KOPT-K1 (cell line): ENCODE measurements around the gene CHKA.
A peak's percentile ranks its signal among the peaks of the same experiment; 100 is the strongest.

ENCODE experiments used
- H3K27ac ChIP-seq: fragments of 200-600 bp; sonication (generic); 2 replicates; pipeline ENCODE4 v1.5.1; 2016; ENCODE audit warnings: antibody characterized with exemption, mild to moderate bottlenecking, low read depth, low read length; ENCODE audit not compliant: poor library complexity, severe bottlenecking
- H3K36me3 ChIP-seq: fragments of 200-600 bp; sonication (generic); 2 replicates; pipeline ENCODE4 v1.5.1; 2017; ENCODE audit warnings: antibody characterized with exemption, mild to moderate bottlenecking, low read length, moderate library complexity; ENCODE audit not compliant: insufficient read depth
- H3K9me3 ChIP-seq: fragments of 200-600 bp; sonication (generic); 2 replicates; pipeline ENCODE4 v1.5.1; 2017; ENCODE audit warnings: antibody characterized with exemption, low read length, mild to moderate bottlenecking; ENCODE audit not compliant: insufficient read depth, poor library complexity, severe bottlenecking

The CHKA gene

GRCh38 chr11:68032003-68032402 lies 89.2 kb downstream of the CHKA start:
- Histone ChIP-seq H3K9me3 (no peaks in the 10 kb centered on the region), H3K36me3 (peaks cover 28% of the 10 kb centered on the region), H3K27ac (no peak overlapping the region)

GRCh38 chr11:68031144-68031464 lies 90.1 kb downstream of the CHKA start:
- H3K9me3 ChIP-seq = no peaks in the 10 kb centered on the region
- H3K27ac ChIP-seq = peak overlapping the region; percentile 81
- H3K36me3 ChIP-seq = peaks cover 28% of the 10 kb centered on the region

- no peaks in the 10 kb centered on the region for H3K9me3 ChIP-seq
- H3K27ac ChIP-seq = peak within 1 kb of the TSS; percentile 81
- peaks cover 28% of the 10 kb centered on the region for H3K36me3 ChIP-seq
These were observed 90.7 kb downstream of the CHKA start, which contains the start of gene NDUFS8 for GRCh38 chr11:68030318-68031143. Gene NDUFS8 (plus strand): TSS chr11:68030681. CDS start chr11:68032152, 1,471 bp downstream.

- H3K9me3 ChIP-seq = no peaks in the 10 kb centered on the region
- peaks cover 22% of the 10 kb centered on the region for H3K36me3 ChIP-seq
- H3K27ac ChIP-seq = peak overlapping the region; percentile 81
These were observed 92.2 kb downstream of the CHKA start for GRCh38 chr11:68028802-68029545.

- H3K27ac ChIP-seq = no peak overlapping the region
- no peaks in the 10 kb centered on the region for H3K9me3 ChIP-seq
- peaks cover 9% of the 10 kb centered on the region for H3K36me3 ChIP-seq
These were observed 93.5 kb downstream of the CHKA start for GRCh38 chr11:68027667-68028066.

GRCh38 chr11:68026391-68027105 lies 94.6 kb downstream of the CHKA start:
- Histone ChIP-seq H3K36me3 (no peaks in the 10 kb centered on the region), H3K27ac (no peak overlapping the region), H3K9me3 (no peaks in the 10 kb centered on the region)

- no peak overlapping the region for H3K27ac ChIP-seq
These were observed 96.1 kb downstream of the CHKA start for GRCh38 chr11:68025047-68025446.

GRCh38 chr11:68024508-68024907 lies 96.7 kb downstream of the CHKA start:
- Histone ChIP-seq H3K36me3 (no peaks in the 10 kb centered on the region), H3K9me3 (no peaks in the 10 kb centered on the region), H3K27ac (no peak overlapping the region)

More at GRCh38 chr11:68025047-68025446, 96.1 kb downstream of the CHKA start:
- H3K36me3 ChIP-seq = no peaks in the 10 kb centered on the region
- no peaks in the 10 kb centered on the region for H3K9me3 ChIP-seq

- no peaks in the 10 kb centered on the region for H3K9me3 ChIP-seq
- no peaks in the 10 kb centered on the region for H3K36me3 ChIP-seq
- H3K27ac ChIP-seq = no peak overlapping the region
These were observed 98.7 kb downstream of the CHKA start for GRCh38 chr11:68022531-68022930.

GRCh38 chr11:68021167-68021787 lies 99.9 kb downstream of the CHKA start:
- H3K9me3 ChIP-seq = no peaks in the 10 kb centered on the region
- H3K27ac ChIP-seq = no peak overlapping the region

GRCh38 chr11:68020575-68020974 lies 100.6 kb downstream of the CHKA start:
- Histone ChIP-seq H3K27ac (no peak overlapping the region), H3K36me3 (no peaks in the 10 kb centered on the region), H3K9me3 (no peaks in the 10 kb centered on the region)

More at GRCh38 chr11:68021167-68021787, 99.9 kb downstream of the CHKA start:
- H3K36me3 ChIP-seq = no peaks in the 10 kb centered on the region

GRCh38 chr11:68019486-68019885 lies 101.7 kb downstream of the CHKA start:
- H3K36me3 ChIP-seq = no peaks in the 10 kb centered on the region
- no peak overlapping the region for H3K27ac ChIP-seq
- no peaks in the 10 kb centered on the region for H3K9me3 ChIP-seq

- H3K36me3 ChIP-seq = no peaks in the 10 kb centered on the region
- no peak overlapping the region for H3K27ac ChIP-seq
- H3K9me3 ChIP-seq = no peaks in the 10 kb centered on the region
These were observed 102.4 kb downstream of the CHKA start for GRCh38 chr11:68018730-68019190.

- Histone ChIP-seq H3K27ac (no peak overlapping the region), H3K36me3 (no peaks in the 10 kb centered on the region), H3K9me3 (no peaks in the 10 kb centered on the region)
These were observed 103.0 kb downstream of the CHKA start for GRCh38 chr11:68017980-68018729.
